Smooth muscle cell of the pulmonary artery (primary cell): Measurements from ENCODE around the gene GALNT6. TPM values are rescaled to one million over a fixed set of nuclear protein-coding genes. Genes with fewer than 3 reads are reported as not detected.

ENCODE experiments used
- total RNA-seq: library from RNA; depleted of rRNA; stranded (reverse); fragments of >200 nt; gene quantifications from 2 replicates; pipeline ENCODE4 v1.2.3, GENCODE V29; 2014

GALNT6 gene, protein sequence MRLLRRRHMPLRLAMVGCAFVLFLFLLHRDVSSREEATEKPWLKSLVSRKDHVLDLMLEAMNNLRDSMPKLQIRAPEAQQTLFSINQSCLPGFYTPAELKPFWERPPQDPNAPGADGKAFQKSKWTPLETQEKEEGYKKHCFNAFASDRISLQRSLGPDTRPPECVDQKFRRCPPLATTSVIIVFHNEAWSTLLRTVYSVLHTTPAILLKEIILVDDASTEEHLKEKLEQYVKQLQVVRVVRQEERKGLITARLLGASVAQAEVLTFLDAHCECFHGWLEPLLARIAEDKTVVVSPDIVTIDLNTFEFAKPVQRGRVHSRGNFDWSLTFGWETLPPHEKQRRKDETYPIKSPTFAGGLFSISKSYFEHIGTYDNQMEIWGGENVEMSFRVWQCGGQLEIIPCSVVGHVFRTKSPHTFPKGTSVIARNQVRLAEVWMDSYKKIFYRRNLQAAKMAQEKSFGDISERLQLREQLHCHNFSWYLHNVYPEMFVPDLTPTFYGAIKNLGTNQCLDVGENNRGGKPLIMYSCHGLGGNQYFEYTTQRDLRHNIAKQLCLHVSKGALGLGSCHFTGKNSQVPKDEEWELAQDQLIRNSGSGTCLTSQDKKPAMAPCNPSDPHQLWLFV
- total RNA-seq: 11.6 and 105 TPM in 2 replicates

DNA sequence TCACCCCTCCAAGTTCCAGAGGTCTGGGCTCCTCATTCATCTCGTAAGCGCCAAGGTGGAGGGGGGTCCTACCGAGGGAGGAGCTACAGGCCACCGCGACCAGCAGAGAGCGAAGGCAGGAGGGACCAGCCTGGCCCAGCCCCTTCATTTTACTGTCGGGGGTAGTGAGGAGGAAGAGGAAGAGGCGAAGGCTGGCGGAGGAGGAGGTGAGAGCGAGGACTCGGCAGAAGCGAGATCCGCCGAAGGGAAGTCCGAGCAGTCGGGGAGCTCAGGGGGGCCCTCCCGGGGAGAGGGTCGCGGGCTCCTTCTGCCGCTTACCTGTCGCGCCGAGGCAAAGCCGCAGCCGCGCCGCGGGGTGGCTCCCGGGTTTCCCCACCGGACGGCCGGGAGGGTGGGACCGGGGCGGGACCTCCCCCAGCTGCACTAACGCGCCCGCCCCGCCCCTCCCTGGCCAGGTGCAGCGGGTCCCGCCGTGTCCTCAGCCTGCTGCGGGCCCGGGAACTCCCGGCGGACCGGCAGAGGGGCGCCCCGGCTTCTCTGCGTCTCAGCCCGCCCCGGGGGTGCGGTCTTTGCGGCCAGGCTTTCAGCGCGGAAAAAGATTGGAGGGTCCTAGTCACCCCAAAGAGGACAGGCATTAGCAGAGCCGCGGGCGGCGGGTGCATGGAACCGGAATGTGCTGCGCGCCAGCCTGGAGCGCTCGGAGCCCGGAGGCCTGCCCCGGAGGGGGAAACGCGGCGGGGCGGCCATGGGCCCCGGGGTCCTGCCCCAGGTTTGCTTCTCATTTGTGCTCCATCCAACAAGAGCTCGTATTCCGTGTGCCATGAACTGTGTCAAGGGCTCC, at the start of gene GALNT6:
Gene GALNT6, minus strand, starts transcription at position 124 of the 841 bp plus-strand sequence. CDS start 11,625 bp downstream, outside the sequence.

DNA sequence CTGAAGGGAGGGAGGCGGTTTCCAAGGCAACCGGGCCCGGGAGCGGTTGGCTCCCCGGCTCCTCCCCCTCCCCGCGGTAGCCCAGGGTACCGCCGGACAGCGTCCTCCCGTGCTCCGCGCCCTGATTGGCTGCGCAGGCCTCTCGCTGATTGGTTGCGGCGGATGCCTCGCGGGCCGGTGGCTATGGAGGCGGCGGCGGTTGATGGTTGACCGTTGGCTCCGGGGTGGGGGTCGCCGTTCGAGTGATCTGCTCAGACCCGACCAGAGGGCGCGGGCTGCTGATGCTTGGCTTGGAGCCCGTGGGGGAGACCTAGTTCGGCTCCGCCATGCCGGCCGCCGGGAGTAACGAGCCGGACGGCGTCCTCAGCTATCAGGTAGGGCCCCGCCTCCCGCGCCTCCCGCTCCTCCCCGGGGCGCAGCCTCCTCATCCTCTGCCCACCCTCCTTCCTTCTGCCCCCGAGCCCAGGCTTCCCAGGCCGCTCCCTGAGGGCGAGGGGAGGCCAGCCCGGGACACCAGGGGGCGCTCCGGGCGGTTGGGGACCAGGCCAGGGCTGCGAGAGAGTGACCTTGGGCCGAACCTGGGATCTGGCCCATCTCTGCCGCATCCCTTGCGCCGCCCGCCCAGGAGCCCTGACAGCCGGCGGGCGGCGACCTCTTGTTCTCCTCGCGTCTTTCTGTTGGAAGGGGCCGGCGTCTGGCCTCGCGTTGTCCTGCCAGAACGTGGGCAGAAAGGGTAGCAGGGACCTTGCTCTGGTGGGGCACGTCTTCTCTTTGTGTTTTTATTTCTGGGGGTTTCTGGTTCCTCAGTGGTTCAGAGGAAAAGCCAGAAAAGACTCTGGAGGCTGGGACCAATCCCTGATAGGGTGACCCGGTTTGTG, 33.7 kb upstream of the GALNT6 start, which contains the start of gene SLC4A8:
Gene SLC4A8, plus strand, starts transcription at position 170 of the 878 bp plus-strand sequence. Its CDS starts 157 bp downstream, at position 327.

DNA sequence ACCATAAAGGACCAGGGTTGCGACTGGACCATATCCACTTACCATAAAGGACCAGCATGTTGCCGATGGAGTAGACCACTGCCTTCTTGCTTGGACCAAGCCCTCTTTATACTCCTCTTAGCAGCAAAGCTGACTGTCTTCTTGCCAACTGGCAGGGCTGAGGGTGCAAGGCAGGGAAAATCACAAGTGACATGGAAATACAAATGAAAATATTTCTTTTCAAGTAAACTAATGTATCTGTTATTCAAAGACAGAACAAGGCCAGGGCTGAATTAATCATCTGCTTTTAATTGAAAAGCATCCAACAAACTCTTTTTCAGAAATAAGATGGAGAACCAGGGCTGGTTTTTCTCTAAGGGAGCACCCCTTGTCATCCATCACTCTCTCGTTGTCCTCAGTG, 44.6 kb downstream of the GALNT6 start, which contains the start of gene CELA1:
Gene CELA1, minus strand, starts transcription at position 99 of the 400 bp plus-strand sequence. Its CDS starts 41 bp downstream, at position 58.

DNA sequence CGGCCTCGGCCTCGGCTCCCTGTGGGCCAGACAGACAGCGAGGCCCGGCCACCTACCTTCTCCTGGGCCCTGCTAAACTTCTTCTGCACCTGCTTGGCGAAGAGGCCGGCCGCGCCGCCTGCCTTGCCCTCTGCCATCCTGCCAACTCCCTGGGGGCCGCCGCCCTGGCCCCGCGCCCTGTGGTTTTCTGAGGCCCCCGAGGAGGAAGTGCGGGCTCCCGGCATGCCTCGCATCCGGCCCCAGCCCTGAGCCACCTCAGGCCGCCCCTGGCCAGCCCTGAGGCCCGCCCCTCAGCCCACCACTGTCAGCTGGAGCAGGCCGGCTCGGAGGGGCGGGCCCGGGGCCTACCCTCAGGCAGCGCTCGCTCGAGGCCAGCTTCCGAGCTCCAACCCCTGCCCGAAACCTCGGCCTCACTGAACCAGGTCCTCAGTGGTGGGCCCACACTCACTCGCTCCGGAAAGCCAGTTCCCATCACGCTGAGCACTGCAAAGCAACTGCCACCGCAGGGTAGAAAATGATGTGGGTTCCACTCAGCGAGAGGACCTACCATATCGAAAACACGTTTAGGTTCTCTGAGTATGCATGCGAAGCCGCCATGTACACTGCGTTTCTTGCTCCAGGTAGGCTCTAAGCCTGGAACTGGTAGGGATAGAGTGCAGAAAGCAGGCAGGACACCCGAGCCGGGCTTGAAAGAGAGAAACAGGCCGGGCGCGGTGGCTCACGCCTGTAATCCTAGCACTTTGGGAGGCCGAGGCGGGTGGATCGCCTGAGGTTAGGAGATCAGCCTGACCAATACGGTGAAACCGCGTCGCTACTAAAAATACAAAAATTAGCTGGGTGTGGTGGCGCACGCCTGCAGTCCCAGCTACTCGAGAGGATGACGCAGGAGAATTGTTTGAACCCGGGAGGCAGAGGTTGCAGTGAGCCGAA, 67.0 kb downstream of the GALNT6 start, which contains the start of gene BIN2:
Gene BIN2, minus strand, starts transcription at position 209 of the 930 bp plus-strand sequence. Its CDS starts 72 bp downstream, at position 137.

Other genes with a start within 250 kb of the GALNT6 start
- gene TFCP2, start 218.3 kb downstream of the GALNT6 start, total RNA-seq: 12.6 and 15.3 TPM in 2 replicates
- gene POU6F1, start 173.3 kb downstream of the GALNT6 start, total RNA-seq: 3.5 and 5.2 TPM in 2 replicates
- gene DAZAP2, start 152.6 kb downstream of the GALNT6 start, total RNA-seq: 108 and 112 TPM in 2 replicates
- gene SMAGP, start 121.0 kb downstream of the GALNT6 start, total RNA-seq: 9.6 and 19.1 TPM in 2 replicates
- not detected in 2 replicates for gene BIN2, start 67.2 kb downstream of the GALNT6 start, total RNA-seq
- not detected in 2 replicates for gene CELA1, start 44.7 kb downstream of the GALNT6 start, total RNA-seq
- gene SLC4A8, start 33.4 kb upstream of the GALNT6 start, total RNA-seq: 1.6 and 5.4 TPM in 2 replicates
- 19.2 and 33.1 TPM in 2 replicates for gene SCN8A, start 199.8 kb upstream of the GALNT6 start, total RNA-seq